ENCODE data around the gene BICRA.
"Not testable (repeated sequence)": the region's sequence is repeated elsewhere in the genome, so short reads cannot be mapped to it uniquely, and the experiment has no call there.

Gene BICRA

DNA sequence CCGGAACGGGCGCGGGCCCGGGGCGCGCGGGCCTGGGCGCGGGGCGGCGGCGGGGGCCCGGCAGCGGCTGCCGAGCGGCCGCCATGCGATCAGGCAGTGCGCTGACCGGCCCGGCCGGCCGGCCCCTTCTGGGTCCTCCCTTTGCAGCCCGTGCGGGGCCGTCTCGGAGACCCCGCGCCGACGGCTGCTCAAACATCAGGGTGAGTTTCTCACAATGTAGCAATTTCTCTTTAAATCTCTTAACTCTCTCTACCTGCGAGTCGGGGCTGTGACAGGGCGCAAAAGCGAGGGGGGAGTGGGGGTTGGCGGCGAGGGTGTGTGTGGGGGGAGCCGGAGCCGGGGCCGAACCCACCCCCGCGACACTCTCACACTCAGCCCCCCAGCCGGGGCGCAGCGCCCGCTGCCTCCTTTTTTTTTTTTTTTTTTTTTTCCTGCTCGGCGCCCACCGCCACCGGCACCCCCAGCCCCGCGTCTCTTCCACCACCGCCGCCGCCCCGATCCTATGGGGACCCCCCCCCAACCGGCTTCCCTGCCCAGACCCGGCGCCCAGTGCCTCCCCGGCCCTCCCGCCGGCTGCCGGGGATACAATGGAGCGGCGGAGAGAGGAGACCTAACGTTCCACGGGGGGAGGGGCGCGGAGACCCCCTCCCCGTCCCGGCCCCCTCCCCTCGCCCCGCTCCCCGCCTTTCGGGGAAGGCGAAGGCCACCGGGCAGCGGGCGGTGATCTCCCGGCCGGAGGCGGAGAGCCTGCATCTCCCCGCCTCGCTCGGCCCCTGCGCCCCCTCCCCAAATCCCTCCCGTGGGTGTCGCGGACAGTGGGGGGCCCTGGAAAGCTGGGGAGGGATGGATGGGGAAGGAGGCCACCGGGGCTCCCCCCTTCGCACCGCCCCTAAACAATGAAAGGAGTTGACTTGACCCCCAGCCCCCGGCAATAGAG lies at the start of gene BICRA:
Gene BICRA, plus strand, starts transcription at position 166 of the 937 bp plus-strand sequence. CDS start 64,441 bp downstream, outside the sequence.
- peak; percentile 84 for DNase-seq

- no peak for DNase-seq
Observed at GRCh38 chr19:47560999-47561398, 47.9 kb upstream of the BICRA start.

GRCh38 chr19:47561440-47562057 lies 47.4 kb upstream of the BICRA start:
- DNase-seq, result no peak

DNA sequence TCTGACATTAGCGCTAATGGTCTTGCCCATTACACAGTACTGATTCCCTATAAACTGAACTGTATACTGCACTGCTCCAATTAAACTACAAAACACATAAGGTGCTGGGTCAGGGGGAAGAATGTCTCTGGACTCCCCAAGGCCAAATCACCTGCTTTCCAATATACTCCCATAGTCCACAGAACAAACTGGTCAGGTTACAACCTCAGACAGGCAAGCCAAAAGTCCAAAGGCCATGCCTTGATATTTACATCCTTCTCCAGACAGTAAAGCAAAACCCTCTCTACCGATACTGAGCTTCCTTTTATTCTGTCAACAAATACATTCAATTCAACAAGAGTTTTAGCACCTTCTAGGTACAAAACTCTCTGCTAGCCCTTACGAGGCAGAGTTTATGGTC lies 44.9 kb upstream of the BICRA start:
- DNase-seq, result no peak

- DNase-seq, result no peak
Observed at GRCh38 chr19:47569331-47569730, 39.6 kb upstream of the BICRA start.

- DNase-seq, result no peak
Observed at GRCh38 chr19:47572635-47573034, 36.3 kb upstream of the BICRA start.

DNA sequence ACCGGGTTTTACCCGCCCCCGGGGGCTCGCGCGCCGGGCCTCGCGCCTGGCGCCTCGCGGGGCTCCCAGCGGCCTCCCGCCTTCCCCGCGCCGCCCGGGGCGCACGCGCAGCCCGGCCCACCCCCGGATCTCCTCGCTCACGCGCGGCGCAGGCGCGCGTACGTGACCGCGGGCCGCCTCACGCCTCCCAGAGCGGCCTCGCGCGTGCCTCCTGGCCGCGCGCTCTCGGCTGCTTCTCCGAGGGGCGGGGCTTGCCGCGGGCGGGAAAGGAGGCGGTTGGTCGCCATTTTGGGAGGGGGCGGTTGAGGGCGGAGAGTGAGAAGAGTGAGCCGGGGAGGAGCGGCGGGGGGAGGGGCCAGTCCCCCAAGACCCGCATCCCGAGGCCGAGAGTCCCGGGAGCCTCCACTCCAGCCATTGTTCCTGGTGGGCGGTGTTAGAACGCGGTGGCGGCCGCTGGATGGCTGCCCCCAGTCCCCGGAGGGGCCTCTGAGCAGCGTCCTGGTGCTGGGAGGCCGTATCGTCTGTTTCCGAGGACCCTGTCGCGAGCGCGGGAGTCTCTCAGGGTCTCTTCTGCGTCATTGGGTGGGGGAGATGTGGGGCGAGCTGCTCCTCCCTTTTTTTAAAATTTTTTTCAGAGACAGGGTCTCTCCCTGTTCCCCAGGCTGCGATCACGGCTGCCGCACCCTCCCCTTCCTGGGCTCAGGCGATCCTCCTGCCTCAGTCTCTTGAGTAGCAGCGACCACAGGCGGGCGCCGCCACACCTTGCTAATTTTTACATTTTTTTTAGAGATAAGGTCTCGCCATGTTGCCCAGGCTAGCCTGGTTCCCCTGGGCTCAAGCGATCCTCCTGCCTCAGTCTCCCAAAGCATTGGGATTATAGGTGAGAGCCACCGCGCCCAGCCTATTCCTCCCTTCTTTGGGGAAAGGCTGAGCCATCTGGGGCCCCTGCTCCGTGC lies 35.6 kb upstream of the BICRA start, which contains the start of gene ZNF541:
Gene ZNF541, minus strand, starts transcription at position 78 of the 956 bp plus-strand sequence. CDS start 17,292 bp downstream, outside the sequence.
- peak; percentile 89 to 91 for DNase-seq

- no peak for DNase-seq
Observed at GRCh38 chr19:47580397-47580796, 28.5 kb upstream of the BICRA start.

GRCh38 chr19:47581605-47582319 lies 27.2 kb upstream of the BICRA start:
- no peak for DNase-seq

DNA sequence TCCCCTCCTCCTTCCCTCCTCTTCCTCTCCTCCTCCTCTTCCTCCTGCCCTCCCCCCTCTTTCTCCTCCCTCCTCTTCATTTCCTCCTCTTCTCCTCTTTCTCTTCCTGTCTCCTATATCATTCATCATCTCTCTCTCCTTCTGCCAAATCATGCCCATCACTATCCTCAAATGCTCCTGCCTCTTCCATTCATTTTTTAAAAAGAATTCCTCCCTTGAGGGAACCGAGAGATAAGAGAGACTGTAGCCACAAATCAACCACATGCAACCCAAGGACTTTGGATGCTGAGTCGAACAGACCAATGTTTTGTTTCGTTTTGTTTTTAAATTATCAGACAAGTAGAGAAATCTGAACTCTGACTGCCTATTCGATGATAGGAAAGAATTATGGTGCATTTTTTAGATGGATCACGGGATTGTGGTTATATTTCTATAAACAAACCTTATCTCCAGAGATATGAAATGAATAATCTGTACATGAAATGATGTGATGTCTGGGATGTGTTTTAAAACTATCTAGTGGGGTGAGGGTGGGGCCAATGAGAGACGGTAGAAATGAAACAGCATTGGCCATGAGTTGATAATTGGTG lies 26.5 kb upstream of the BICRA start:
- DNase-seq, result no peak

- not testable (repeated sequence) for DNase-seq
Observed at GRCh38 chr19:47583161-47583560, 25.8 kb upstream of the BICRA start.

- DNase-seq, result no peak
Observed at GRCh38 chr19:47587295-47587694, 21.6 kb upstream of the BICRA start.

- DNase-seq, result no peak
Observed at GRCh38 chr19:47589824-47590223, 19.1 kb upstream of the BICRA start.

DNA sequence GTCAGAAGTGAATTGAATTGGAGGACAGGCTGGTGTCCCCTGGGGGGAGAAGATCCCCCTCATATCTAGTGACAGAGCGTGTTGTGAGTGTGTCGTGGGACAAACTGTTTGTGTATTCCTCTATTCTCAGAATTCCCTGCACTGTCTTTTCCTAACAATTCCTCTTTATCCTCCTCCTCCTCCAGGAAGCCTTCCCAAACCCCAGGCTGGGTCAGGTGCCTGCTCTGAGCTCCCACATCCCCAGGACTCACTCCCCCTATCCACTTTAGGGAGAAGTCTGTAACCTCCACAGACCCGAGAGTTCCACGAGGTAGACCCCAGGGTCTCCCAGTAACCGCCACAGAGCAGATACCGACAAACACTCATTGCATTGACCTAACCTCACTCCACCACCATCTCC lies 15.1 kb upstream of the BICRA start:
- no peak for DNase-seq

DNA sequence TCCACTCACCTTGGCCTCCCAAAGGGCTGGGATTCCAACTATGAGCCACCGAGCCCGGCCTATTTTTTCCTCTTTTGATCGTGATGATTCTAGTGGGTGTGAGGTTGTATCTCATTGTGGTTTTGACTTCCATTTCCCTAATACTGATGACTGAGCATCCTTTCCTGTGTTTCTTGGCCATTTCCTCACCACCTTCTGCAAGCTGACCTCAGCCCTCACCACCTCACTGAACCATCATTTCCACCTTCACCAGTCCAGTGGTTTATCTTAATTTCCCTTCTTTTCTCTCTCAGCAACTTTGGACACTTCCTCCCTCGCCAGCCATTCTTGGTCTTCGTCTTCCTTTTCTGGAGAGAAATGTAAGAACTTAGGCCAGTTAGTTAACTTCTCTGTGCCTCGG lies 13.0 kb upstream of the BICRA start:
- DNase-seq, result peak in 1 of 2 donors; percentile 34

DNA sequence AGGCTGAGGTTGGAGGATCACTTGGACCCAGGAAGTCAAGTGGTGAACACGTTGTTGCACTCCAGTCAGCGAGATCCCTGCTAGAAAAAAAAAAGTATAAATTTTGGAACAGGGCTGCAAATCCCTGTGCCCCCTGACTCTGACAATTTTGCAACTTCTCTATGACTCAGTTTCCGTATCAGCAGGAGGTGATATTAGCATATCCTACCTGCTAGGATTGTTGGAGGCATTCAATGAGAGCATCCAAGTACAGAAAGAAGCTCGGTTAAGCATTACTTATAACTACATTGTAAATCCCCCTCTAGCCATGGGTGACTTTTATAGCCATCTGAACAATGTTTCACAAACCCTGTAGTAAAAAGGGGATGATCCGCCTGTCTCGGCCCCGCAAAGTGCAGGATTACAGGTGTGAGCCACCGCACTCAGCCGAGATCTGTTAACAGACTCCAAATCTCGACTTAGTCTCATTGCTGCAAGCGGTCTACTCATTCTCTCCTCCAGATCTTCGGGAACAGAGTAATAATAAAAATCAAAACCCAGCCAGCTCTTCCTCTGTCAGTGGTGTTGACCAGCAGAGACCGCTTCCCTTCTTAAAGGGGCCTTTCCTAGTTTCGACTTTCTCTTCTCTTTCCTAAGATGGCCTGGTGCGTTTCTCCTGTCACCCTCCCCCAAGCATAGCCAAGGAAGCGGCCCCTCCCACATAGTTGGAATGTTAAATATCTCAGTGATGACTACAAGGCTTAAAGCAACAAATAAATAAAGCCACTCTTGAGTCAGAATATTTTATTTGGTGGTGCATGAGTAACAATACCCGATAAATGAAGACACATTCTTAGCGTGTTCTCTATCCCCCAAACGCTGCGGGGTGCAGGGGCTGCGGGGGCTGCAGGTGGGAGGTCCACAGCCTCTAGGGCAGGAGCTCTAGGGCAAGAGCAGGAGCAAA lies 10.3 kb upstream of the BICRA start:
- no peak for DNase-seq

DNA sequence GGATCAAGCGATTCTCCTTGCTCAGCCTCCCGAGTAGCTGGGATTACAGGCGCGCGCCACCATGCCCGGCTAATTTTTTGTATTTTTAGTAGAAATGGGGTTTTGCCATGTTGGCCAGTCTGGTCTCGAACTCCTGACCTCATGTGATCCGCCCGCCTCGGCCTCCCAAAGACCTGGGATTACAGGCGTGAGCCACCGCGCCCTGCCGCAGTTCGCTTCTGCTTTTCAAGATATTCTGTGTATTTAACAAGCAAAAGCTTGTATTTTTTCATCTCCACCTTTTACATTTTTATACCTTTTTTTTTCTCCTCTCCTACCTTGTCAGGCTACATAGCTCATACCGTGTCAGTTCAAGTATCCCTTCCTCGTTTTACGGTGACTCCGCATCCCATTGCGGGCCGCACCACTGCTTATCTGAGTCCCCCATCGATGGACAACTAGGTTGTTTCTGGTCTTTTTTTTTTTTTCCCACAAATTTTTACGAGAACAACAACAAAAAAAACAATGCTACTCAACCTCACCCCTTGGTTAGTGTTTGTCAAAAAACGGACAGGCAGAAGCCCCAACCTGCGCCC lies 9.2 kb upstream of the BICRA start:
- DNase-seq, result not testable (repeated sequence)

GRCh38 chr19:47600246-47601179 lies 8.4 kb upstream of the BICRA start:
- DNase-seq, result peak; percentile 99 to 100
